GM12875 (cell line): ENCODE measurements around the gene RUNX1.

Experiments
- H3K4me3 ChIP-seq: one replicate; pipeline ENCODE4 v1.5.1; 2011; ENCODE audit warnings: low read depth, low read length, control low read depth
- TF ChIP-seq, protein P1 (sequence below): IDR thresholded peaks from 2 replicates; pipeline ENCODE4 v1.5.1; 2011; ENCODE audit warnings: low read depth, mild to moderate bottlenecking, control low read depth, inconsistent platforms, low read length, moderate library complexity, borderline replicate concordance; ENCODE audit not compliant: insufficient read depth

The RUNX1 gene

GRCh38 chr21:34882719-34883131, 166.4 kb downstream of the RUNX1 start:
- TF ChIP-seq, protein P1, sequence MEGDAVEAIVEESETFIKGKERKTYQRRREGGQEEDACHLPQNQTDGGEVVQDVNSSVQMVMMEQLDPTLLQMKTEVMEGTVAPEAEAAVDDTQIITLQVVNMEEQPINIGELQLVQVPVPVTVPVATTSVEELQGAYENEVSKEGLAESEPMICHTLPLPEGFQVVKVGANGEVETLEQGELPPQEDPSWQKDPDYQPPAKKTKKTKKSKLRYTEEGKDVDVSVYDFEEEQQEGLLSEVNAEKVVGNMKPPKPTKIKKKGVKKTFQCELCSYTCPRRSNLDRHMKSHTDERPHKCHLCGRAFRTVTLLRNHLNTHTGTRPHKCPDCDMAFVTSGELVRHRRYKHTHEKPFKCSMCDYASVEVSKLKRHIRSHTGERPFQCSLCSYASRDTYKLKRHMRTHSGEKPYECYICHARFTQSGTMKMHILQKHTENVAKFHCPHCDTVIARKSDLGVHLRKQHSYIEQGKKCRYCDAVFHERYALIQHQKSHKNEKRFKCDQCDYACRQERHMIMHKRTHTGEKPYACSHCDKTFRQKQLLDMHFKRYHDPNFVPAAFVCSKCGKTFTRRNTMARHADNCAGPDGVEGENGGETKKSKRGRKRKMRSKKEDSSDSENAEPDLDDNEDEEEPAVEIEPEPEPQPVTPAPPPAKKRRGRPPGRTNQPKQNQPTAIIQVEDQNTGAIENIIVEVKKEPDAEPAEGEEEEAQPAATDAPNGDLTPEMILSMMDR: no peak
- no peak overlapping the region for H3K4me3 ChIP-seq

GRCh38 chr21:34881839-34882371, 167.2 kb downstream of the RUNX1 start:
- TF ChIP-seq, protein P1: no peak
- no peak overlapping the region for H3K4me3 ChIP-seq

DNA sequence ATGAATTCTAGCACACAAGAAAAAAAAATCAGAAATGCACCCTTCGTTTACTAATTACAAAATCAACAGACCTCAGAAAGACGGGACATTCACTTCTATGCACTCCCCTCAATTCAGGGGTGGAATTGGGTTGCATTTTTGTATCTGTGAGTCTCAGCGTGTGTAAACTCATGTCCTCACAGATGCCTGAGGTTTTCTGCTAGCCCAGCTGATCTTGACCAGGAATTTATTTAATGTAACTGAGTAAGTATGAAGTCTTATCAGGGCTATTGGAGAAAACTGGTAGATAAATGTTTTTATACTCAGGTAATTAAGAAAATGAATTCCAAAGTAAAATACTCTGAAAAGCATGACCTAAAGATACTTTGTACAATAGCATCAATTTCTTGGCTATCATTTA, 167.7 kb downstream of the RUNX1 start:
- TF ChIP-seq, protein P1: no peak
- H3K4me3 ChIP-seq: no peak overlapping the region

DNA sequence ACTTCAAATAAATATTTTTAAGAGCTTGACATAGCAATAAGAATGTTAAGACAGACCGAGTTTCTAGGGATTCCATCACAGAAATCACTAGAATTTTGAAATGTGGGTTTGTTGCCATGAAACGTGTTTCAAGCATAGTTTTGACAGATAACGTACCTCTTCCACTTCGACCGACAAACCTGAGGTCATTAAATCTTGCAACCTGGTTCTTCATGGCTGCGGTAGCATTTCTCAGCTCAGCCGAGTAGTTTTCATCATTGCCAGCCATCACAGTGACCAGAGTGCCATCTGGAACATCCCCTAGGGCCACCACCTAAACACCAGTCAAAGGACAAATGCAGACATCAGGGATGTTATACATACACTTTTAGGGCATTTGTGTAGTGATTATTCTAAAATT, 168.7 kb downstream of the RUNX1 start:
- TF ChIP-seq, protein P1: no peak
- H3K4me3 ChIP-seq: no peak overlapping the region

- TF ChIP-seq, protein P1: no peak
- H3K4me3 ChIP-seq: no peak overlapping the region
Observed at GRCh38 chr21:34878940-34879339, 170.2 kb downstream of the RUNX1 start.

GRCh38 chr21:34878501-34878900, 170.6 kb downstream of the RUNX1 start:
- TF ChIP-seq, protein P1: no peak
- H3K4me3 ChIP-seq: no peak overlapping the region

- TF ChIP-seq, protein P1: no peak
- no peak overlapping the region for H3K4me3 ChIP-seq
Observed at GRCh38 chr21:34877485-34878128, 171.5 kb downstream of the RUNX1 start.
